ENCODE results near the gene EFNA5. TPM values are rescaled to one million over a fixed set of nuclear protein-coding genes. Genes with fewer than 3 reads are reported as not detected.
A peak's percentile ranks its signal among the peaks of the same experiment; 100 is the strongest.

Gene EFNA5
- total RNA-seq (2022) (172 and 216 TPM in 2 replicates), Bru-seq, nascent RNA (percentile 99 among the genes with signal in this experiment), BruChase-seq, experiment 1, labeled RNA remaining after a 6-hour chase (percentile 98 among the genes with signal in this experiment), BruChase-seq, experiment 2, labeled RNA remaining after a 2-hour chase (percentile 99 among the genes with signal in this experiment)
- long read RNA-seq, partial matches to known transcripts: 0 of 27 reads
- long read RNA-seq, other reads (novel, unspliced or antisense): 27 of 27 reads

DNA sequence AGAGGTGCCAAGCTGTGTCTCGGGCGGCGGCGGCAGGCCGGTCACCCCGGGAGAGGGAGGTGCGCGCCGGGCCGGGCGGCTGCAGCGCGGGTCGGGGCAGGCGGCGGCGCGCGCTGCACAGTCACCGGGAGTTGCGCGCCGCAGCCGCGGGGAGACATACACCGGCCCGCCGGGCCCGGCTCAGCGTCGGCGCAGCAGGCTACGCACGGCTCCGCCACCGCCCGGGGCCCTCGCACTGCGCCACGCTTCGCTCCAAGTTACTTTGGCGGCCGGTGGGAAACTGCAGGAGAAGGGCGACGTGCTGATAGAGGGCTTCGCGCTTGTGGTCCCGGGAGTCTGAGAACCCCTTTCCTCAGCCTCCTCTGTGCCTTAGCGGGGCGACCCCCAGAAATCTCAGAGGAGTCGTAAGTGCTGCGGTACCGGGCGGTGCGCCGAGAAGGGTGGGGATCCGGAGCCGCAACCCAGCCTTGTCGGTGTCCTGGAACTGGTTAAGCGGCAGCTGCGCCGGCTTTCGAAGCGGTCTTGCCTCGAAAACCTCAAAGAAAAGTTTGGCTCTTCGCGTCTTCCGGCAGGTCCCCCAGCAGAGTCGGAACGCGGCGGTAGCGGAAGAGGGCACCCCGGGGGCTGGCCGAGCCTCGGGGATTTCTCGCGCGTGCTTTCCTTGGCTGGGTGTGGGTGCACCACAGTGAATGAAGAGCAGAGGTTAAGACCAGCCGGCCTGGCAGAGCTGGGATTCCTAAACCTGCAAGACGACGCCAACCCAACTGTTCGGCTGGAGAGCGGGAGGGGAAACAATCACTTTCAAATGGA lies at the start of gene EFNA5:
TSS of gene EFNA5 (minus strand) at position 6 of the 810 bp plus-strand sequence.
- Mint-ChIP-seq H3K9me3 (ENCODE audit: low read depth, unreplicated experiment) (no peaks in the 10 kb centered on the region), H3K27me3 (ENCODE audit: unreplicated experiment) (no peaks in the 10 kb centered on the region), H3K4me3 (ENCODE audit: low read depth, unreplicated experiment) (peak within 1 kb of the TSS; percentile 94), H3K36me3 (ENCODE audit: insufficient read depth, unreplicated experiment) (peaks cover 77% of the 10 kb centered on the region), H3K27ac (ENCODE audit: unreplicated experiment) (peak within 1 kb of the TSS; percentile 89), H3K4me1 (ENCODE audit: low read depth, unreplicated experiment) (peaks cover 18% of the 10 kb centered on the region)
- no TSS peak for BruUV-seq (replicated peaks)
- DNase-seq: peak; percentile 36
- CTCF ChIA-PET: interaction anchor here (0.7 to 1.6 kb wide), 2 partner anchors 8 to 248 kb away, joined by 3 to 7 read pairs; no protein-coding TSS in a partner anchor
- intact Hi-C loops (cut with micrococcal nuclease; ENCODE audit: unreplicated experiment): loop anchor here (5.0 to 10.0 kb wide), 4 partner anchors 384 to 1546 kb away; no protein-coding TSS in a partner anchor
- TF ChIP-seq CTCF (IDR thresholded peaks at IDR 0.05; ENCODE audit: unreplicated experiment): no peak

DNA sequence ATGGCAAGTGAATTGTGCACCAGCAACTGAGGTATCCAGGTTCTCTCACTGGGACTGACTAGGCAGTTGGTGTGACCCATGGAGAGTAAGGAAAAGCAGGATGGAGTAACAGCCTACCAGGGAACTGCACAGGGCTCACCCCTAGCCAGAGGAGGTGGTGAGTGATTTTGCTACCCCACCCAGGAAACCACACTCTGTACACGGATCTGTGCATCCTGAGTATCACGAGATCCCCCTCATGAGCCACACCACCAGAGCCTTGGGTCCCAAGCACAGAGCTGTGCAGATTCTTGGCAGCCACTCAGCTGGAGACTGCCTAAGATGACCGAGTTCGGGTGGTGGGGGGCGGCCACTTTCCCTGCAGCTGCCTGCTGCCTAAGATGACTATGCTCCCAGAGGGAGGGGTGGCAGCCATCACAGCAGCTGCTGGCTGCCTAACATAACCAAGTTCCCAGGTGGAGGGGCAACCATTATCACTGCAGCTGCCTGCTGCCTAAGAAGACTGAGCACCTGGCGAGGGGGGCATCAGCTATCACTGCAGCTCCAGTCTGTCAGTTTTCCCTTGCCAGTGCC lies 48.4 kb upstream of the EFNA5 start:
- no peak for DNase-seq
- peaks cover 2% of the 10 kb centered on the region for H3K9me3 Mint-ChIP-seq (ENCODE audit: low read depth, unreplicated experiment)
- H3K27ac Mint-ChIP-seq (ENCODE audit: unreplicated experiment): no peak overlapping the region
- TF ChIP-seq CTCF (IDR thresholded peaks at IDR 0.05; ENCODE audit: unreplicated experiment): no peak
- no TSS peak for BruUV-seq (replicated peaks)
- H3K27me3 Mint-ChIP-seq (ENCODE audit: unreplicated experiment): peaks cover 27% of the 10 kb centered on the region
- no peak overlapping the region for H3K4me3 Mint-ChIP-seq (ENCODE audit: low read depth, unreplicated experiment)
- intact Hi-C loops (cut with micrococcal nuclease; ENCODE audit: unreplicated experiment): no loop called here
- CTCF ChIA-PET: interaction anchor here (0.6 kb wide), 1 partner anchor 121 kb away, joined by 3 read pairs; no protein-coding TSS in a partner anchor
- H3K36me3 Mint-ChIP-seq (ENCODE audit: insufficient read depth, unreplicated experiment): no peaks in the 10 kb centered on the region
- H3K4me1 Mint-ChIP-seq (ENCODE audit: low read depth, unreplicated experiment): no peaks in the 10 kb centered on the region

DNA sequence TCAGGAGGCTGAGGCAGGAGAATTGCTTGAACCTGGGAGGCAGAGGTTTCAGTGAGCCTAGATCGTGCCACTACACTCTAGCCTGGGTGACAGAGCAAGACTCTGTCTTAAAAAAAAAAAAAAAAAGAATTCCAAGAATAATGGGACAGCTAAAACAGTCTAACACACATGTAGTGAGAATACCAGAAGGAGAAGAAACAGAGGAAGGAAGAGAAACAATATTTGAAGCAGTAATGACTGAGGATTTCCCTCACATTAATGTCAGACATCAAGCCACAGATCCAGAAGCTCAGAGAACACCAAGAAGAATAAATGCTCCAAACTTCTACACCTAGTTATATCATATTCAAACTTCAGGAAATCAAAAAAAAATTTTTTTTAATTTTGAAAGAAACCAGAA lies 47.1 kb upstream of the EFNA5 start:
- no peak overlapping the region for H3K4me3 Mint-ChIP-seq (ENCODE audit: low read depth, unreplicated experiment)
- CTCF ChIA-PET: no interaction called here
- no peak for TF ChIP-seq CTCF (IDR thresholded peaks at IDR 0.05; ENCODE audit: unreplicated experiment)
- H3K27ac Mint-ChIP-seq (ENCODE audit: unreplicated experiment): no peak overlapping the region
- BruUV-seq (replicated peaks): no TSS peak
- H3K4me1 Mint-ChIP-seq (ENCODE audit: low read depth, unreplicated experiment): no peaks in the 10 kb centered on the region
- intact Hi-C loops (cut with micrococcal nuclease; ENCODE audit: unreplicated experiment): no loop called here
- peaks cover 2% of the 10 kb centered on the region for H3K9me3 Mint-ChIP-seq (ENCODE audit: low read depth, unreplicated experiment)
- peaks cover 27% of the 10 kb centered on the region for H3K27me3 Mint-ChIP-seq (ENCODE audit: unreplicated experiment)
- DNase-seq: no peak
- H3K36me3 Mint-ChIP-seq (ENCODE audit: insufficient read depth, unreplicated experiment): no peaks in the 10 kb centered on the region

DNA sequence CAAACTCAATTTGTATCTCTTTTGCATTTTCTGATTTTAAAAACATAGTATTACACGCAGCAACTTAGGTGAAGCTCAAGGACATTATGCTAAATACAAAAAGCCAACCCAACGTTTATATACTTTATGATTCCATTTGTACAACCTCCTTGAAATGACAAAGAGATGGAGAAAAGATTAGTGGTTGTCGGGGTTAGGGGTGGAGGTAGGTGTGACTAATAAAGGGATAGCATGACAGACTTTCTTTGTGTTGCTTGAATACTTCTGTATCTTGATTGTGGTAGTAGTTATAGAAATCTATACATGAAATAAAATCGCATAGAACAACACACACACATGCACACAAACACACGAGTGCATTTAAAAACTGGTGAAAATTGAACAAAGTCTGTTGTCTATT lies 42.5 kb upstream of the EFNA5 start:
- Mint-ChIP-seq H3K9me3 (ENCODE audit: low read depth, unreplicated experiment) (no peaks in the 10 kb centered on the region), H3K27ac (ENCODE audit: unreplicated experiment) (no peak overlapping the region), H3K4me3 (ENCODE audit: low read depth, unreplicated experiment) (no peak overlapping the region), H3K4me1 (ENCODE audit: low read depth, unreplicated experiment) (no peaks in the 10 kb centered on the region), H3K36me3 (ENCODE audit: insufficient read depth, unreplicated experiment) (no peaks in the 10 kb centered on the region), H3K27me3 (ENCODE audit: unreplicated experiment) (no peaks in the 10 kb centered on the region)
- intact Hi-C loops (cut with micrococcal nuclease; ENCODE audit: unreplicated experiment): no loop called here
- TF ChIP-seq CTCF (IDR thresholded peaks at IDR 0.05; ENCODE audit: unreplicated experiment): no peak
- DNase-seq: no peak
- BruUV-seq (replicated peaks): no TSS peak
- CTCF ChIA-PET: no interaction called here

Measured in Calu3 (cell line).